Brain pericyte (primary cell): Measurements from ENCODE around the gene ARMS2.

Experiments used
- DNase-seq: peaks from one replicate; pipeline ENCODE4 v3.0.0-alpha.2; 2012; ENCODE audit warnings: low read depth, low spot score

Gene ARMS2

GRCh38 chr10:122450353-122450990, 4.0 kb upstream of the ARMS2 start:
- DNase-seq, result no peak

- no peak for DNase-seq
These were observed 382 bp upstream of the ARMS2 start for GRCh38 chr10:122454071-122454470.

DNA sequence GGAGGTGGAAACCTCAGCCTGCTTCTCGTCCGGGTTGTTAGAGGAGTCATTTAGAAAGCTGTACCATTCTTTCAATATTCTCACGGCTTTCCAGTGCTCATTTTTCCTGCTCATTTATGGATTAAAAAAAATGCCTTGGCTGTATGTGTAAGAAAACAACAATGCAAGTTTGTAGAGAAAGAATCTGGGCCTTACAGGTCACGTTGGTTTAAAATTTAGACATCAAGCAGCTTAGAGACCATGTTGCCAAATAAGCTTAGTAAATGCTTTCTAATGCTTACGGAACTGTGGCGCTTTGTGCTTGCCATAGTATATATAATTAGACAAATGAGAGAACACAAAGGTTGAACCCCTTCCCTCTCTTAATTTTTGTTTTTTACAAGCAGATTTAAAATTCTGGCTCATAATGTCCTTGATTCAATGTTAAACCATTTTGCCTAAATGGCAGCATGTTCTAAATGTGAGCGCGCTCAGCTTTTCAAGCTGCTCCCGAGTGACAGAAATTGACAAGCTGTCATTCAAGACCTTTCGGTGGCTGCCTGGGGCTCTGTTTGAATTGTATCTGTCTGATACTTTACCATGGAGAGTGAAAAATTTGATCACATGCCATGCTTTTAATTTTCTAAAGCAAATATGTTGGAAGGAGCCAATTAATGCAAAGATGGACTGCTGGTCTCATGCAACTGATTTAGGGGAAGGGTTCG, 1.1 kb downstream of the ARMS2 start:
- no peak for DNase-seq

GRCh38 chr10:122457934-122458333, 3.5 kb downstream of the ARMS2 start:
- DNase-seq, result no peak

- DNase-seq, result no peak
These were observed 4.2 kb downstream of the ARMS2 start for GRCh38 chr10:122458693-122459092.

DNA sequence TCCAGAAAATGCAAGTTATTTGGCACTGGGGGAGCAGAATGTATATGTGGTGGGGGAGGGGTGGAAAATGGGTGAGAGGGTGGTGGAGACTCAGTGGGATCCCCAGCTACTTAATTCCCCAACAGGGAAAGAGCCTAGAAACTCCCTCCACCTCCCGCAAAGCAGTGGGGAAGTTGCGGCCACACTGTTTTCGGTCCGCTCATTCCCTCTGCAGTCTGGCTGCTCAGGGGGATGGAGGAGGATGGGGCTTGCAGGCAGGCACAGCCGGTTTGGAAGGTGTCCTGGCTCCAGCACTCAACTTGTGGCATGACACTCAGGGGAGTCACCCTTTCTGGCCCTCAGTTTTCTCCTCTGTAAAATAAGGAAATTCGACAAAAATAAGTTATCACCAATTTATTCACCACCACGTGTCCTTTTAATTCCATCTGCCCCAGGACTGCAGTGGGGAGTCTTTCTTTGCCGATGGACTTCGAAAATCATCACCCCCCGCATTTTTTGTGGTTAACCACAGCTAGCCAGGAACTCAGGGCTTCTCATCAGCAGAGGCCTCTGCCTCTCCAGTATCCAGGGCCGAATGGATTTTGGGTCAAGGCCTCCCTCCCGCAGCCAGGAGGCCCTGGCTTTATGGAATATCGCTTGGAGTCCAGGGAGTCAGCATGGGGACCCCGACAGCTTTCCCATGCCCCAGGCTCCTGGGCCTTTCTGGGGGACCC, 5.3 kb downstream of the ARMS2 start:
- no peak for DNase-seq

GRCh38 chr10:122460891-122461293, 6.4 kb downstream of the ARMS2 start:
- DNase-seq, result no peak

DNA sequence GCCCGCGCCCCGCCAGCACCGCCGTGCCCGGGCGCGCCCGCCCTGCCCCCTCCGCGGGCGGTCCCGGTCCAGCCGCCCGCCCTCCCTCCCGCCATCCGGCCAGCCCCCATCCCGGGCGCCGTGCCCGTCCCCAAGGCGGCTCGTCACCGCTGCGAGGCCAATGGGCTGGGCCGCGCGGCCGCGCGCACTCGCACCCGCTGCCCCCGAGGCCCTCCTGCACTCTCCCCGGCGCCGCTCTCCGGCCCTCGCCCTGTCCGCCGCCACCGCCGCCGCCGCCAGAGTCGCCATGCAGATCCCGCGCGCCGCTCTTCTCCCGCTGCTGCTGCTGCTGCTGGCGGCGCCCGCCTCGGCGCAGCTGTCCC, 6.9 kb downstream of the ARMS2 start, which contains the start of gene HTRA1:
Gene HTRA1, plus strand, starts transcription at position 187 of the 362 bp plus-strand sequence. Its CDS starts 100 bp downstream, at position 287.
- DNase-seq, result no peak

DNA sequence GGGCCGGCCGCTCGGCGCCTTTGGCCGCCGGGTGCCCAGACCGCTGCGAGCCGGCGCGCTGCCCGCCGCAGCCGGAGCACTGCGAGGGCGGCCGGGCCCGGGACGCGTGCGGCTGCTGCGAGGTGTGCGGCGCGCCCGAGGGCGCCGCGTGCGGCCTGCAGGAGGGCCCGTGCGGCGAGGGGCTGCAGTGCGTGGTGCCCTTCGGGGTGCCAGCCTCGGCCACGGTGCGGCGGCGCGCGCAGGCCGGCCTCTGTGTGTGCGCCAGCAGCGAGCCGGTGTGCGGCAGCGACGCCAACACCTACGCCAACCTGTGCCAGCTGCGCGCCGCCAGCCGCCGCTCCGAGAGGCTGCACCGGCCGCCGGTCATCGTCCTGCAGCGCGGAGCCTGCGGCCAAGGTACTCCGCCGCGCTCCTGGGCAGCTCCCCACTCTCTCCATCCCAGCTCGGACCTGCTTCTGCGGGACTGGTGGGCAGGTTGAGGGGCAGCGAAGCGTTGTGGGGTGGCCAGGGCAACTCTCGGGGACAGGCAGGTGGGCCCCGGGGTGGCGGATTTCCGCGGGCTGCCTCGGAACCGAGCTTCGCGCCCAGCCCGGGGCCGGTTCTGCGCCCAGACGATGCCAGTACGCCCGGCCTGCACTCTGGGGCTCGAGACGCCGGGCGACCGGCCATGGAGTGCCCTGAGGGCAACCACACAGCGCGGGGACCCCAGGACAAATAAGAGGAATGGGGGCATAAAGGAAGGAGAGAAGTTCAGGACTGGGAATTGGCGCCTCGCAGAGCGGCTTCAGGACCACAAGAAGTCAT, 7.5 kb downstream of the ARMS2 start:
- no peak for DNase-seq

DNA sequence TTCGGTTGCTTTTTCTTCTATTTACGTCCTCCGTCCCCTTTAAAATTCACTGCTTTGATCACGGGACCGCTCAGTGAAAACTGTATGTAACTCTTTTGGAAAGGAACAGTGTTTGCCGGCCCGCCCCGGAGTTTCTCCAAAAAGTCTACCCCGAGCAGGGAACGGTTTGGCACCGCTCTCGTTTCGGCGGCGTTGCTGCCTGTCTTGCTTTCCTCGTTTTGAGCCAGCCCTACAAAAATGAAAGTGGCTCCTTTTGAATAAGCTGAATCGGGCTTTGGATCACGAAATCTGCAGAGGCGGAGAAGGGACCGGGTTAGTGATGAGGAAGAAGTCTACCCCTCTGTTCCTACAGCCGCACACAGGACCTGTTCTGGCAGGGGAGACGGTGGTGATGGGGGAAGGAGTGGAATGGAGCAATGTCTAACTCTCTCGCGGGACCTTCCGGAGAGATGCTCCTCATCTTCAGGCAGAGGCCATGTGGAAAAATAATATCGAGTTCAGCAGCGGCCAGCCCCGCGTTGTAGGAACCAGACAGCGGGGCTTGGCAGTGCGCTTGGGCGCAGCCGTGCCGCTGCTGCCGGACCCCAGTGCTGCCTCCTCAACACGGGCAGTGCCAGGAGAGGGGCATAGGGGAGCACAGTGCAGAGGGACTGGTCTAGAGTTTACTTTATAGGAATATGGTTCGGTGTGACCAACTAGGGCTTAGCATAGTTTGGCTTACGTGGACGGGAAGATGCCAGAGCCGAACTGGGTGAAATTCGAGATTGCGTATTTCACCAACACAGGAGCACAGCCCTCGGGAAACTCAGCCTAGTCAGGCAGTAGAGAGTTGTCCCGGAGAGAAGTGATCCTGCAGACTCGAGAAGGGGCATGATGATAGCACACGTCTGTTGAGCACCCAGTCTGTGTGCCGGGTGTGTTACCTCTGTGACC, 8.3 kb downstream of the ARMS2 start:
- DNase-seq, result no peak

DNA sequence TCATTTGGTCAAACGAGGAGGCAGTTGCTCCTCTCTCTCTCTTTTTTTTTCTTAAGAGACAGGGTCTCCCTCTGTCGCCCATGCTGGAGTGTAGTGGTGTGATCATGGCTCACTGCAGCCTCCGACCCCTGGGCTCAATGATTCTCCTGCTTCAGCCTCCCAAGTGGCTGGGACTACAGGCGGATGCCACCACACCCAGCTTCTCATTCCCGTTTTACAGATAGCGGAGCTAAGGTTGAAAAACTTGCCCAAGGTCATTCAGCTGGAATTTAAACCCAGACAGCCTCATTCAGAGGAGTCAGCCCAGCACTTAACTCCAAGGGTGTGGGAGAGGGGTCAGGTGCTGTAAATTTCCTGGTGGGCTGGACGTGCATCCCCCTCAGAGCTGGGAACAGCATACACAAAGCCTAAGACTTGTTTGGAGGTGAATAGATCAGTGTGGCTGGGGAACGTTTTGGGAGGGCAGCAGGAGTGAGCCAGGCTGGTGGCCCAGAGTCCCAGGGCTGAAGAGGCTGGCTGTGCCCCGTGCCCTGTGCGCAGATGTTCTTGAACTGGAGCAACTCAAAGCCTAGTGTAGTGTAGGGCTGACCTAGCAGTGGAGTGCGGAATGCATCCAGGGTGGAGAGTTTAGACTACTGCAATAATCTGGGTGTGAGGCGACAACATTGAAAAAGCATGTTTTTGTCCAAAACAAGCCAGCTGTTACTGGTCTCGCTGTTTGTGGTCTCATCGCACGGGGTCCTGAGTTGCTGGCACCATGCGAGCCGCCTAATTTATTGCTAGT, 9.2 kb downstream of the ARMS2 start:
- DNase-seq, result no peak

DNA sequence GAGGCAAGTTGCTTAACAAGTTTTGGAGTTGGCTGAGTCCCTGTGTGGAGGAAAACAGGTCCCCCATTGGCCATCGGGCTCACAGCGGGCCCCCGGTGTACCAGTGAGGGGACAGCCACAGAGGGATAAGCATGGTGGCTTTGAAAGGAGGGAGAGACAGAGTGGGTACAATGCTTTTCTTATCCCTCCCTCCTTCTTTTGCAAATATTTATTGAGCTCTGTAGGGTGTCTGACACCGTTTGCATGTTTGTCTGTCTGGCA, 9.7 kb downstream of the ARMS2 start:
- DNase-seq, result no peak

GRCh38 chr10:122464586-122464985, 10.1 kb downstream of the ARMS2 start:
- no peak for DNase-seq

- no peak for DNase-seq
These were observed 11.1 kb downstream of the ARMS2 start for GRCh38 chr10:122465401-122466040.

DNA sequence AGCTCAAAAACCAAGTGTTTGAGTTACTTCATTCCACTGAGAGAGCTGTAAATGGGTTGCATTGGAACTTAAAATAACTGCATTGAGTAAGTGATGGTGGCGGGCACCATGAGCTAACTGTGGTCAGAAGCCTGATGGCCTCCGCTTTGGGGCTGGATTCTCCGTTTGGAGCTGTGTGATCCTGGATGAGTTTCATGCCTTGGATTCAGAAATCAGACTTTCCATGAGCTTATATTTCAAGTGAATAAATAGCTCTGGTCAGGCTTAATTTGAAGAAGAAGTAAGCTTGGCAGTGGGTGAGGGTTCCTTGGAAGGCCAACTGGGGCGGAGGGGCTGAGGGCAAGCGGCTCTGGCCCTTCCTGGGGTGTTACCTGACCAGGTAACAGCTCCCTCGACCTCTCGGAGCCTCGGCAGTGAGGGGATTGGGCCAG, 12.5 kb downstream of the ARMS2 start:
- DNase-seq, result no peak

GRCh38 chr10:122467701-122468100, 13.2 kb downstream of the ARMS2 start:
- DNase-seq, result no peak

DNA sequence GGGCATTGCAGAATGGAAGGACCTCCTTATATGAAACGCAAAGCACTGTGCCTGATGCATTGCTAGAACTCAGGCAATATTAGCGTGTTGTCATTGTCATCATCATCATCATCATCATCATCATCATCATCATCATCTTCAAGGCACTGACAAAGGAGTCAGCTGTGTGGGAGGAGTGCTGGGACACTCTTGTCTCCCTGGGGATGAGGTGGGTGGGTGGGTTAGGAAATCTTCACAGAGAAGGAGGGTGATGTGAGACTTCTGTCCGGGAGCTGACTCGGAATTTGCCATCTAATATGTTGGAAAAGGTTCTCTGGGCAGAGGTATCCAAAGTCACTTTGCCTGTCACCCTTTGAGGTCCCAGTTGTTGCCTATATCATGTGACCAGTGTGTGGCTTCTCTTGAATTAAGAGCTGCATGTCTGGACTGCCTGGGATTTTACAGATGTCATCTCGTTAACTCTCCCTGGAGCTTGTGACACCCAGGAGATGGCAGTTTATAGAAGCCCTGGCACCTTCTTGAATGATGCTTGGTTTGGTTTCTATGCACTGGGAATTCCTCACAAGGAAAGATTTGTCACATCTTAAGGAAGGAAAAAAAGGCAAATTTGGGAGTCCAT, 14.0 kb downstream of the ARMS2 start:
- DNase-seq, result no peak

DNA sequence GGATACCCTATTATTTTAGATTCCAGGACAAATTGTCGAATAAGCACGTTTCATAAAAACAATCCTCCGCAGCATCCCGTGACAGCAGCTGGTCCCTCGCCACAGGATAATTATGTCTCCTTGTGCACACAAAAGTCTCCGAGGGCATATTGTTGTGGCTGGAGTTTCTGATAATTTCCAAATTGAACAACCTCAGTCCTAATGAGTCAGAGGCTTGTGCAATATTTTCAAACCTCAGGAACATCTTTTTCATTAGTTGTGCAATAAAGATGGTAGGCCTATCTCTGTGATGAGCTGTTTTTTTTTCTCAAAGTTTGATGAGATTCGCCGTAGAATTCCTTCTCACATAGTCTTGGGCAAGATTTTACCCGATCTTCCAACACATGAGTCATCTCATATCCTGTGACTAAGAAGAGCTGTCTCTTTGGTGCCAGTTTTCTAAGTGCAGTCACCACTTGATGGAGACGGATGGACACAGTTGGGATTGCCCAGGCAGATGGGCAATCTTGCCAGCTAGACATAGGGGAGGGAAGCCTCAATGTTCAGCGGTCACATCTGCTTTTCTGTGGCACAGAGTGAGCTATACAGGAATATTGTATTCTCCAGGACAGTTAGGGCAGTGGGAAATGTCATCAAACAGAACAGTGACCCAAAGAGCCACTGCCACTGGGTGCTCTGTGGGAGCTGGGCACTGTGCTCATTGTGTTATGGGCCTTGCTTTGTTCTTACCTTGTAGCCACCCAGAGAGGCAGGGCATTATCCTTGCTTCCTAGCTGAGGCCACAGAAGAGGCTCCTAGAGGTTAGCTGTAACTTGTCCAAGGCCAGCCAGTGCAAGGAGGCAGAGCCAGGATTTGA, 14.7 kb downstream of the ARMS2 start:
- peak; percentile 79 for DNase-seq
